HG02852 (cell line): ENCODE data around the gene PLAAT4.
"Not testable (repeated sequence)": the region's sequence is repeated elsewhere in the genome, so short reads cannot be mapped to it uniquely, and the experiment has no call there.

ENCODE experiments used
- ATAC-seq: cut with Tn5 transposase; IDR thresholded peaks from one replicate; pipeline ENCODE4 v1.9.1; 2021; ENCODE audit warnings: mild to moderate bottlenecking, moderate library complexity; ENCODE audit not compliant: unreplicated experiment

Gene PLAAT4

GRCh38 chr11:63564784-63565350 is 28.3 kb downstream of the PLAAT4 start:
- ATAC-seq: no peak

GRCh38 chr11:63567044-63567840 is 30.6 kb downstream of the PLAAT4 start:
- ATAC-seq: peak; percentile 74

DNA sequence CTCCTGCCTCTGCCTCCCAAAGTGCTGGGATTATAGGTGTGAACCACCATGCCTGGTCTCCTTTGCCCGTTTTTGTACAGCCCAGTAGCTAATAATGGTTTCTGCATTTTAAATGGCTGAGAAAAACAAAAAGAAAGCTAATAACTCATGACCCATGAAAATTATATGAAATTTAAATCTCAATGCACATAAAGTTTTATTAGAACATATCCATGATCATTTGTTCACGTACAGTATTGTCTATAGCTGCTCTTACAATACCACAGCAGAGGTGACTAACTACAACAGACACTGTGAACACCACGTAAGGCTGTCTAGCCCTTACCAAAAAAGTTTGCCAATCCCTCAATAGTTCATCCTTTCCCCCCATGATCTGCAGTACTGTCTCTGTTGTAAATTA is 33.0 kb downstream of the PLAAT4 start:
- no peak for ATAC-seq

GRCh38 chr11:63572026-63572688 is 35.5 kb downstream of the PLAAT4 start:
- ATAC-seq: no peak

DNA sequence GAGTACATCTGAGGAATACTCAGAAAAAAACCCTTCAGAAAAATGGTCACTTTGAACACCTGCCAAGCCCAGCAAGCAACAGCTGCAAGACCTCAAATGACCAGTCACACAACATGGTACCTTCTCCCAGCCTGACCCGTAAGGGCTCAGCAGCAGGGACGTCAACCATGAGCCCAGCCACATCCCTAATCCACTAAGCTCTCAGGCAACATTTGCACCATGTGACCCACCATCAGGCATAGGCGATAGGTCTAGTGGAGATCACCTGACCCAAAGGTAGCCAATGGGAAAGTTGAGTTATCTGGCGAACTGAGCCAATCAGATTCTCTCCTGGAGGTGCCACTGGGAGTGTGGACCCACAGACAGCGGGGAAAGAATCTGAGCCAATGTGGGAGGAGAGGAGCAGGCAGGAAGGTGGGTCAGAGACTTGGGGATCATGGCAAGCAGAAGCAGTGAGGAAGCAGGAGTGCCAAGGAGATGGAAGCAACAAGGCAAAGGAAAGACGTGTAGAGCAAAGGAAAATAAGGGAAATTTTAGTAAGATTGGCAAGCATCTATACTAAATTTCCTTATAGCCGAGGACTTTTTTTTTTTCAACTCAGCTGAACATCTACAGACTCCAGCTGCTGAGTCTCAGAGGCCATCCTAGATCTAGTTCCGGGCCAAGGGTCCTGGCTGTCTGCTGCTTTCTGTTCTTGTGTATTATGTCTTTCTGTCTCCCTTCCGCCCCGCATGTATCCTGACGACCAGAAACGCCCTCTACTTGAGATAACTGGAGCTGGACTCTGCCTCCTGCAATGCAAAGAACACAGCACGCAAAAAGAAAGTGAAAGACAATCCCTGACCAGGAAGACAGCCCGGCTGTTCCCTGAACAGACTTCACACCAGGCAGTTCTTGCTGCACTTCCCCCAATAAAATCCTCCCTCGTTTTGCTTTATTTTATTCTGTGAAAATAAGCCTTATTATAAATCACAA is 37.6 kb downstream of the PLAAT4 start:
- ATAC-seq: no peak

DNA sequence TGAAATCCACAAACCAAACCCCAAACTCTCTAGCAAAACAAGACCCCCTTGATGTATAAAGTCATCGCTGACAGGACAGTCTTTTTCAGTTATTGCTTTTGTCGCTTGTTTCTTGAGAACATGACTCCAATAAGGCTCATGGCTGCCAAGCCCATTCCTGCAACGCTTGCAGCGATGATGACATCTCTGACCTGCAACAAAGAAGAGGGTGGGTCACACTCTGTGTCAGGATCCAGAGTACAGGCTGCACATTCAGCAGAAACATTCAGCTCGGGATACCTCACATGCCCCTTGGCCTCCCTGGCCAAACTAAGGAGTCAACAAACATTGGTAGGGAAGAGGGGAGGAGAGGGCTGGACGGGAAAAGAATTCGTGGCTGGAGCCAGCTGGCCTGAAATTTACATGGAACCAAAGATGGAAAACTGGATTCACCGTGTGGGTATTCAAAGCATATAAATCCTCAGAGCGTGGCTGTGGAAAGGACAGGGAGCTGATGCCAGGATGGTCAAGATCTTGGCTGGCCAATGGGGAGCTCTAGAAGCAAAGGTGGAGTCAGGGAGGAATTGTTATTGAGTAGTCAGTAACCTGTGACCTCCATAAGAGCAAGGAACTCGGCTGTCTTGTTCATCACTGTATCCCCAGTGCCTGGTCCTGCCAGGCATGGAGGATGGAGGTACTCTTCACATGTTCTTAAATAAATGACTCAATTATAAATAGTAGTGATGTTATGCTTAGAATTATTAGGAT is 38.4 kb downstream of the PLAAT4 start:
- ATAC-seq: no peak

DNA sequence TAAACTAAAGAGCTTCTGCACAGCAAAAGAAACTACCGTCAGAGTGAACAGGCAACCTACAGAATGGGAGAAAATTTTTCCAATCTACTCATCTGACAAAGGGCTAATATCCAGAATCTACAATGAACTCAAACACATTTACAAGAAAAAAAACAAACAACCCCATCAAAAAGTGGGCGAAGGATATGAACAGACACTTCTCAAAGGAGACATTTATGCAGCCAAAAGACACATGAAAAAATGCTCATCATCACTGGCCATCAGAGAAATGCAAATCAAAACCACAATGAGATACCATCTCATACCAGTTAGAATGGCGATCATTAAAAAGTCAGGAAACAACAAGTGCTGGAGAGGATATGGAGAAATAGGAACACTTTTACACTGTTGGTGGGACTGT is 42.3 kb downstream of the PLAAT4 start:
- ATAC-seq: not testable (repeated sequence)

DNA sequence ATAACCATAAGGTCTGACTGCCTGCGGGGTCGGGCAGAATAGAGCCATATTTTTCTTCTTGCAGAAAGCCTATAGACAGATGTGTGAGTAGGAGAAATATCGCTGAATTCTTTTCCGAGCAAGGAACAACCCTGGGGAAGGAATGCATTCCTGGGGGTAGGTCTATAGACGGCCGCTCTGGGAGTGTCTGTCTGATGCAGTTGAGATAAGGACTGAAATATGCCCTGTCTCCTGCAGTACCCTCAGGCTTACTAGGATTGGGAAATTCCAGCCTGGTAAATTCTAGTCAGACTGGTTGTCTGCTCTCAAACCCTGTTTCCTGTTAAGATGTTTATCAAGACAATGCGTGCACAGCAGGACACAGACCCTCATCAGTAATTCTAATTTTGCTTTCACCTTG is 44.6 kb downstream of the PLAAT4 start:
- not testable (repeated sequence) for ATAC-seq

DNA sequence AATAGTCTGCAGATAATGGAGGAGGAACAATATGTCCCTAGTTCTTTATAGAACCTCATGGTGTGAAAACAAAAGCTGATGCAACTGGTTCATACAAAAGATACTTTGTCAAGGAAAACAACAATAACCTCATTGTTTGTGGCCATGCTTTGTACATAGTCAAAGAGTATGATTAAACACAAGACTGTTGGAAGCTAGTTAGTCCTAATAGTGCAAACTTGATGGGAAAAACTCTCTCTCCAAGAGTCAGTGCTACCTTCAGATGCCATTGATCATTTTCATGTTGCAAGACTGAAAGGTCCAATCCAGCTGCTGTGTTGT is 46.7 kb downstream of the PLAAT4 start:
- ATAC-seq: no peak

DNA sequence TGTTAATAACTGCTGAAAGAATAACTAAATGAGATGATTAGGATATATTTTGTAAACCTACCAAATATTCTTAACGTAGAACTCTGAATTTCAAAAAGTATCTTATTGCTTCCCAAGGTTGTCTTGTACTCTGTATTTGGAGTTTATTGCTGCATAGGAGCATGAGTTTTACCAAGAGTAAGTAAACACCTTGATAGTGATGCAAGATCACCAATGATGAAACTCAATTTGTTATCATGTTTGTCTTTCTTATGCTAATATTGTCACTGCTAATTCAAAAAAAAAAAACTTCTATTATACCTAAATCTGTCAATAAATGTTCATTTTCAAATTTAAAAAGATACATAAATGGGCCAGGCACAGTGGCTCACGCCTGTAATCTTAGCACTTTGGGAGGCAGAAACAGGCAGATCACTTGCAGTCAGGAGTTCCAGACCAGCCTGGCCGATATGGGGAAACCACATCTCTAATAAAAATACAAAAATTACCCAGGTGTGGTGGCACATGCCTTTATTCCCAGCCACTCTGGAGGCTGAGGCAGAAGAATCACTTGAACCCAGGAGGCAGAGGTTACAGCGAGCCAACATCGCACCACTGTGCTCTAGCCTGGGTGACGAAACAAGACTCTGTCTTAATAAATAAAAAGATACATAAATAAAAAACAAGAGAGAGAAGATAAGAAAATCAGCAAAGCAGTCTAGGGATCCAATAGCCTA is 50.0 kb downstream of the PLAAT4 start:
- no peak for ATAC-seq

DNA sequence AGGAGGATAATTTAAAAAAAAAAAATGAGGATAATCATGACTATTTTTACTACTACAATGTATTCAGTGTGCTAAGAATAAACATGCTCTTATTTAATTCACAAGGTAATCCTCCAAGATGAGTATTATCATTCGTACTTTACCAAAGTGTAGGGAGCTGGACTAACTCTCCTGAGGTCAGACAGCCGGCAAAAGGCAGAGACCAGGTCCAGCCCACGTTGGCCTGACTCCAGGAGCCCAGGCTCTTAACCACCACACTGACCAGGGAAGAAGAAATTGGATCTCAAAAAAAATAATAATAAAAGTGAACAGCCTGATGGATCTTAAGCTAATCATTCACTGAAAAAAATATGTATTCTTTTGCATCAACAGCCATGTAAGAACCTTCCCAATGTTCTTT is 52.4 kb downstream of the PLAAT4 start:
- ATAC-seq: no peak

DNA sequence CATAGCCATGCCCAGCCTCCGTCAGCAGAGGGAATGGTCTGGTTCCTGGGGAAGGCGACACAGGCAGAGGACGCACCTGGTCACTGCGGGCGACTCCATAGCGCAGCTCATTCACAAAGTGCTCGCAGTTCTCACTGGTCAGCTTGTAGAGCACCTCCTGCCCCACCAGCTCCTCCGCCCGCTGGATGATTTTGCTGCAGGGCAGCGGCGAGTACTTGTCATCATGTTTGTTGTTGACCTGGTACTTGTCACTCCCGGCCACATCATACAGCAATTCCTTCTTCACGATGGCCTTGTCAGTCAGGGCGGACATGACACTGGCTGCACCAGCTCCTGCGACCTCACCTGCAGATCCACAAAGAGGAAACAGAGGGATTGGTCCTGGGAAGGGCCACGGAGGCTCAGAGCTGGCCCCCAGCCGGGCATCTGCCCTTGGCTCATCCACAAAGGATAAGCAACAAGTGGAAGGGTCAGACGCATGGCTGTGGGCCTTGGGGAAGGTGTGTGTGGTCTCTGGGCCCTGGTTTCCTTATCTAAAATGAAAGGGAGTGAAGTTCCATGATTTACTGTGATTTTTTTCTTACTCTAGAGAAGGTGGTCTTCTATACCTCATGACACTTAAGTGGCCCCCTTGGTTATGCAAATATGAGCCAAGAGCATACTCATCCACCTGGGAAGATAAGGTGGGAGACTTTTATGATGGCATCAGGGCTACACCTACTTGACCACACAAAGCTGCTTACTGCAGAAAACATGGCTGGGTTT is 53.6 kb downstream of the PLAAT4 start:
- ATAC-seq: no peak

DNA sequence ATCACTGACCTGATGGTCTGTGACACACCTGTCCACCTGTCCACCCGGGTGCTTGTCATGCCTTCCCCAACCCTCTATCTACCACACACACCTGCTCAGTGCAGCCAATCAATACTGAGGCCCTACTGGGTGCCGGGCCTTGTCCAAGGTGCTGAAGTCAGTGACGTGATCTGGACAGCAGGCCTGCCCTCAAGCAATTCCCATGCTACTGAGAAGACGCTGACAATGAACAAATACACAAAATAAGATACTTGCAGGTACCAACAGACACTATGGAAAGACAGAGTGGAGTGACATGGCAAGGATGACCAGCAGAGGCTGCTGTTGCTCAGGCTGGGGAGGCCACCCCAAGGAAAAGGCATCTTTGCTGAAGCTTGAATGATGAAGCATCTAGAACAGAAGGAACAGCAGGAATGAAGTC is 56.4 kb downstream of the PLAAT4 start:
- ATAC-seq: no peak

- no peak for ATAC-seq
Measured at GRCh38 chr11:63595296-63595695, 58.7 kb downstream of the PLAAT4 start.
